Gastroesophageal sphincter (tissue), 4 donors: ENCODE results near the gene PDE2A. TPM values are rescaled to one million over a fixed set of nuclear protein-coding genes. Genes with fewer than 3 reads are reported as not detected.

Experiments used
- ATAC-seq: fragments of 150-250 bp; one replicate; pipeline ENCODE4 v1.9.1; 2016; ENCODE audit warnings: mild to moderate bottlenecking, moderate library complexity
- H3K27ac ChIP-seq, 4 donors: fragments of 200-600 bp; sonication (generic) in 3 of 4; 1 replicate in 3 of 4; 2 replicates in 1 of 4; pipeline ENCODE4 v1.5.1; 2016 to 2019
- H3K27me3 ChIP-seq: fragments of 200-600 bp; sonication (generic); one replicate; pipeline ENCODE4 v1.5.1; 2019
- H3K36me3 ChIP-seq, 2 donors: fragments of 200-600 bp; sonication (generic); one replicate each; pipeline ENCODE4 v1.5.1; 2019; ENCODE audit warnings: control low read depth in 1 of 2
- H3K4me1 ChIP-seq, 3 donors: fragments of 200-600 bp; sonication (generic); 1 replicate in 2 of 3; 2 replicates in 1 of 3; pipeline ENCODE4 v1.5.1; 2016 to 2019; ENCODE audit warnings: control low read depth in 2 of 3
- H3K4me3 ChIP-seq, 2 donors: fragments of 200-600 bp; sonication (generic); one replicate each; pipeline ENCODE4 v1.5.1; 2019; ENCODE audit warnings: mild to moderate bottlenecking in 1 of 2, moderate library complexity in 1 of 2
- H3K9me3 ChIP-seq, 3 donors: fragments of 200-600 bp; sonication (generic); one replicate each; pipeline ENCODE4 v1.5.1; 2017 to 2019; ENCODE audit warnings: control low read depth in 2 of 3
- CTCF ChIP-seq, 4 experiments: fragments of 200-600 bp in 2 of 4; fragments of 450-650 bp in 2 of 4; sonication (generic) in 1 of 4; IDR thresholded peaks; one replicate each; pipeline ENCODE4 v1.5.1; 2017 to 2019; ENCODE audit warnings: antibody characterized with exemption in 4 of 4, mild to moderate bottlenecking in 2 of 4, moderate library complexity in 2 of 4
- EP300 ChIP-seq: sonication (generic); formaldehyde crosslinking; IDR thresholded peaks from one replicate; pipeline ENCODE4 v1.6.1; 2017; ENCODE audit warnings: antibody characterized with exemption, mild to moderate bottlenecking
- POLR2A ChIP-seq, 2 donors: fragments of 450-650 bp; IDR thresholded peaks; one replicate each; pipeline ENCODE4 v1.6.1; 2017; ENCODE audit warnings: antibody characterized with exemption in 2 of 2, mild to moderate bottlenecking in 2 of 2, moderate library complexity in 1 of 2
- POLR2AphosphoS5 ChIP-seq: sonication (generic); formaldehyde crosslinking; IDR thresholded peaks from one replicate; pipeline ENCODE4 v1.6.1; 2017; ENCODE audit warnings: antibody characterized with exemption
- WGBS, 2 donors: methylation state at CpG; one replicate each; pipeline ENCODE4 v1.1.5; 2018; ENCODE audit warnings: low coverage in 1 of 2; 5-methylcytosine and 5-hydroxymethylcytosine counted together
- total RNA-seq, 4 donors: library from RNA; depleted of rRNA; stranded (reverse); fragments of >200 nt; gene quantifications; one replicate each; pipeline ENCODE4 v1.1.0, GENCODE V29; 2016

Gene PDE2A
- total RNA-seq, 4 donors from 2014 or later: 31.6 to 54.2 (median 35.4) TPM

- peaks cover 0 to 39% (median 8%) of the 10 kb centered on the region in 3 donors for H3K4me1 ChIP-seq
- WGBS, 2 donors: 80% methylated on average over 1 of the region's 2 CpGs; no CpG with 5 or more reads in 1 of the 2 donors
- TF ChIP-seq POLR2A (IDR thresholded peaks at IDR 0.05) (no peak), EP300 (no peak), POLR2AphosphoS5 (no peak), CTCF (IDR thresholded peaks at IDR 0.05) (no peak)
- no peaks in the 10 kb centered on the region for H3K9me3 ChIP-seq
- no peak overlapping the region for H3K27ac ChIP-seq
- H3K27me3 ChIP-seq: no peaks in the 10 kb centered on the region
- peaks cover 0 to 21% of the 10 kb centered on the region in 2 donors for H3K36me3 ChIP-seq
- H3K4me3 ChIP-seq: no peak overlapping the region
- ATAC-seq: no peak
These were observed 66.7 kb downstream of the PDE2A start for GRCh38 chr11:72607496-72607895.

GRCh38 chr11:72606748-72607468 is 67.3 kb downstream of the PDE2A start:
- Histone ChIP-seq H3K4me3 (no peak overlapping the region), H3K36me3 (peaks cover 0 to 25% of the 10 kb centered on the region in 2 donors), H3K27me3 (no peaks in the 10 kb centered on the region), H3K27ac (peak overlapping the region in 1 of 4 donors; percentile 24), H3K4me1 (peaks cover 0 to 34% (median 8%) of the 10 kb centered on the region in 3 donors), H3K9me3 (no peaks in the 10 kb centered on the region)
- no peak for ATAC-seq
- WGBS, 2 donors: 31 to 66% methylated on average over 4 to 5 of the region's 13 CpGs
- no peak for TF ChIP-seq EP300
- no peak for TF ChIP-seq POLR2AphosphoS5
- no peak for TF ChIP-seq CTCF (IDR thresholded peaks at IDR 0.05)
- TF ChIP-seq POLR2A (IDR thresholded peaks at IDR 0.05): no peak

- WGBS, 2 donors: 29 to 44% methylated on average over 1 to 2 of the region's 13 CpGs
- TF ChIP-seq POLR2A (IDR thresholded peaks at IDR 0.05) (no peak), POLR2AphosphoS5 (peak; percentile 39)
- Histone ChIP-seq H3K4me1 (peaks cover 0 to 34% (median 8%) of the 10 kb centered on the region in 3 donors), H3K36me3 (peaks cover 0 to 25% of the 10 kb centered on the region in 2 donors), H3K9me3 (no peaks in the 10 kb centered on the region), H3K27me3 (no peaks in the 10 kb centered on the region), H3K27ac (peak overlapping the region in 1 of 4 donors; percentile 24), H3K4me3 (no peak overlapping the region)
- peak; percentile 37 for ATAC-seq
These were observed 68.1 kb downstream of the PDE2A start for GRCh38 chr11:72605973-72606747.

- TF ChIP-seq EP300: no peak
- TF ChIP-seq CTCF (IDR thresholded peaks at IDR 0.05): no peak
- TF ChIP-seq POLR2AphosphoS5: no peak
- TF ChIP-seq POLR2A (IDR thresholded peaks at IDR 0.05): no peak
- peaks cover 0 to 25% of the 10 kb centered on the region in 2 donors for H3K36me3 ChIP-seq
- H3K4me3 ChIP-seq: no peak overlapping the region
- H3K9me3 ChIP-seq: no peaks in the 10 kb centered on the region
- WGBS, 2 donors: no CpG with 5 or more reads among the region's 1 CpG
- no peak for ATAC-seq
- H3K27ac ChIP-seq: no peak overlapping the region
- H3K4me1 ChIP-seq: peaks cover 0 to 34% (median 8%) of the 10 kb centered on the region in 3 donors
- H3K27me3 ChIP-seq: no peaks in the 10 kb centered on the region
These were observed 70.0 kb downstream of the PDE2A start for GRCh38 chr11:72604256-72604655.

- no peak overlapping the region for H3K4me3 ChIP-seq
- 70 to 78% methylated on average over 3 to 9 of the region's 11 CpGs for WGBS, 2 donors
- peaks cover 0 to 33% (median 8%) of the 10 kb centered on the region in 3 donors for H3K4me1 ChIP-seq
- no peak for ATAC-seq
- no peak for TF ChIP-seq EP300
- no peak overlapping the region for H3K27ac ChIP-seq
- no peaks in the 10 kb centered on the region for H3K27me3 ChIP-seq
- H3K36me3 ChIP-seq: peaks cover 0 to 25% of the 10 kb centered on the region in 2 donors
- no peaks in the 10 kb centered on the region for H3K9me3 ChIP-seq
These were observed 71.8 kb downstream of the PDE2A start for GRCh38 chr11:72602250-72602904.
